GM18873 (cell line): ENCODE results near the gene APC.

Source experiments
- ATAC-seq: cut with Tn5 transposase; IDR thresholded peaks from one replicate; pipeline ENCODE4 v1.9.1; 2021; ENCODE audit warnings: mild to moderate bottlenecking, moderate library complexity, moderate number of reproducible peaks; ENCODE audit not compliant: unreplicated experiment, low FRiP score

APC gene

GRCh38 chr5:112892776-112893175, 155.1 kb downstream of the APC start:
- ATAC-seq = no peak

- no peak for ATAC-seq
Observed at GRCh38 chr5:112895682-112896081, 158.0 kb downstream of the APC start.
